K562 (cell line): ENCODE data around the gene SEPTIN8. TPM values are rescaled to one million over a fixed set of nuclear protein-coding genes. Genes with fewer than 3 reads are reported as not detected.

Experiments used
- CHD2 ChIP-seq: IDR thresholded peaks from 2 replicates; pipeline ENCODE4 v1.6.1; 2011; ENCODE audit warnings: low read depth, low read length
- CTBP1 ChIP-seq: fragments of 450-650 bp; IDR thresholded peaks from 2 replicates; pipeline ENCODE4 v1.6.1; 2016; ENCODE audit warnings: borderline replicate concordance
- ETV1 ChIP-seq: fragments of 450-650 bp; conservative IDR thresholded peaks from 2 replicates; pipeline ENCODE4 v1.6.1; 2016; ENCODE audit warnings: missing genetic modification characterization, control low read depth, low read depth, missing compliant biosample characterization
- FOXK2 ChIP-seq, 2 experiments: fragments of 450-650 bp; IDR thresholded peaks in 1 of 2; conservative IDR thresholded peaks in 1 of 2; 2 replicates each; pipeline ENCODE4 v1.6.1; 2016; ENCODE audit warnings: low read depth in 2 of 2, mild to moderate bottlenecking in 1 of 2
- IRF9 ChIP-seq: fragments of 450-650 bp; IDR thresholded peaks from 2 replicates; pipeline ENCODE4 v1.6.1; 2016; ENCODE audit warnings: missing biosample characterization, missing genetic modification characterization
- SMARCA5 ChIP-seq: fragments of 450-650 bp; IDR thresholded peaks from 2 replicates; pipeline ENCODE4 v1.6.1; 2016
- ZNF592 ChIP-seq: fragments of 450-650 bp; IDR thresholded peaks from 2 replicates; pipeline ENCODE4 v1.6.1; 2017; ENCODE audit warnings: antibody characterized with exemption, mild to moderate bottlenecking
- polyA plus RNA-seq, 8 experiments: library from polyadenylated mRNA; depleted of rRNA in 4 of 8; stranded (reverse) in 5 of 8; unstranded in 3 of 8; fragments of >200 nt; fragmentation: Nextera tagmentation in 2 of 8; fragmentation: Illumina TruSeq in 1 of 8; extraction: Ambion mirVana in 2 of 8; extraction: Trizol in 1 of 8; gene quantifications; 2 replicates each; pipeline versions ENCODE4 v1.2.1 to v1.2.3, GENCODE V29; 2011 to 2014; ENCODE audit warnings: inconsistent platforms in 1 of 8, missing spikeins in 1 of 8
- total RNA-seq, 7 experiments: library from RNA; depleted of rRNA in 6 of 7; stranded (reverse); fragments of >200 nt in 6 of 7; fragmentation: Illumina TruSeq in 2 of 7; extraction: Trizol in 2 of 7; gene quantifications; 2 replicates each; pipeline versions ENCODE4 v1.2.1 to v1.2.3, GENCODE V29; 2011 to 2021; ENCODE audit warnings: low replicate concordance in 1 of 7

The SEPTIN8 gene
- total and polyA plus RNA-seq, 9 of the 15 experiments (the other 6 are each of a cell fraction or from before 2014, with no cell fraction given) = 19.3 to 142 (median 101) TPM

DNA sequence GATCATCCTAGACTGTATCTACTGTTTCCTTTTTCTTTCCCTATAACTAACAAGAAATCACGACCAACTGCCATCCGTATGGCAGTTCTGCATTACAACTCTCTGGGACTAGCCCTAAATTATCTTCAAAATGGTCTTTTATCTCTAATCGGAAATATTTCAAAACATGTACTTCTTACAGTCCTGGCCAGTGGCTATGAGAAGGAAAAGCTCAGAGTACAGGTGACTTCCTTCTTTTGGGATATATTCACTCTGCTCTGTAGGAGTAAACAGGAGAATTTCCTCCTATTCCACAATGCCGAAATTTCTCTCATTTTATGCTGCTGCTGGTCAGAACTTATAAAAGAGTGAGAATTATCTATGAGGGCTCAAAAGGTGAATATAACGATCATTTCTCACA, 1.8 kb upstream of the SEPTIN8 start (continued):
- no peak for TF ChIP-seq IRF9 (tag)
- TF ChIP-seq ETV1 (tag) = no peak
- TF ChIP-seq CHD2 = no peak
- no peak for TF ChIP-seq ZNF592
- TF ChIP-seq FOXK2 (conservative IDR thresholded peaks at IDR 0.05 in 1 of 2, IDR thresholded peaks at IDR 0.05 in 1 of 2; ENCODE audit: low read depth in 2 of 2) = 0 out of 4 replicates have a peak, but pooled peaks of 1 of the 2 experiments have one; percentile 28
- TF ChIP-seq SMARCA5 = no peak
- 0 out of 2 replicates have a peak, but pooled peaks have one; percentile 24 for TF ChIP-seq CTBP1
